ENCODE results near the gene LACC1. TPM values are rescaled to one million over a fixed set of nuclear protein-coding genes. Genes with fewer than 3 reads are reported as not detected.

Gene LACC1
- total RNA-seq, 1 donor from 2014 or later, result 6.3 TPM

DNA sequence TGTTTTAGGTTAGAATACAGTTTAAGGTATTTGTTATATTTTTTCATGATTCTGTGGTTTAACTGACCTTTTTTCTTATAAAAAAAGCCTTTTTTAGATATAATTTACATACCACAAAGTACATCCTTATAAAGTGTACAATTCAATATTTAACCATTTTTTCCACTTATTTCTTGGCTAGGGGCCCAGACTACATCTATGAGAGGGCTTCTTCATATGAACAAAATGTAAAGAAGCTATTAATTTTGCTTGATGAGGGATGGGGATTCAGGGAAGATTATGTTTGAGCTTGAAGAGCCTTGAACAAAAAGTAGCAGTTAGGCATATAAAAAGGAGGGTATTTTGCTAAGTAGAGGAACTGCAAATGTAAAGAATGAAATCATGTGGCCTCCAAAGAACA, 2.4 kb upstream of the LACC1 start:
- Histone ChIP-seq H3K27me3 (no peaks in the 10 kb centered on the region), H3K27ac (no peak overlapping the region), H3K4me1 (peaks cover 0 to 9% of the 10 kb centered on the region in 2 donors), H3K36me3 (no peaks in the 10 kb centered on the region), H3K9me3 (no peaks in the 10 kb centered on the region), H3K4me3 (no peak overlapping the region)
- TF ChIP-seq, protein P1, sequence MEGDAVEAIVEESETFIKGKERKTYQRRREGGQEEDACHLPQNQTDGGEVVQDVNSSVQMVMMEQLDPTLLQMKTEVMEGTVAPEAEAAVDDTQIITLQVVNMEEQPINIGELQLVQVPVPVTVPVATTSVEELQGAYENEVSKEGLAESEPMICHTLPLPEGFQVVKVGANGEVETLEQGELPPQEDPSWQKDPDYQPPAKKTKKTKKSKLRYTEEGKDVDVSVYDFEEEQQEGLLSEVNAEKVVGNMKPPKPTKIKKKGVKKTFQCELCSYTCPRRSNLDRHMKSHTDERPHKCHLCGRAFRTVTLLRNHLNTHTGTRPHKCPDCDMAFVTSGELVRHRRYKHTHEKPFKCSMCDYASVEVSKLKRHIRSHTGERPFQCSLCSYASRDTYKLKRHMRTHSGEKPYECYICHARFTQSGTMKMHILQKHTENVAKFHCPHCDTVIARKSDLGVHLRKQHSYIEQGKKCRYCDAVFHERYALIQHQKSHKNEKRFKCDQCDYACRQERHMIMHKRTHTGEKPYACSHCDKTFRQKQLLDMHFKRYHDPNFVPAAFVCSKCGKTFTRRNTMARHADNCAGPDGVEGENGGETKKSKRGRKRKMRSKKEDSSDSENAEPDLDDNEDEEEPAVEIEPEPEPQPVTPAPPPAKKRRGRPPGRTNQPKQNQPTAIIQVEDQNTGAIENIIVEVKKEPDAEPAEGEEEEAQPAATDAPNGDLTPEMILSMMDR (IDR thresholded peaks at IDR 0.05), result peak in 1 of 3 experiments; percentile 9
- intact Hi-C loops (cut with DNase I), result loop anchor here (10.0 kb wide), 1 partner anchor 1283 kb away; no protein-coding TSS in a partner anchor
- no peak for DNase-seq (ENCODE audit: low spot score in 2 of 2)

DNA sequence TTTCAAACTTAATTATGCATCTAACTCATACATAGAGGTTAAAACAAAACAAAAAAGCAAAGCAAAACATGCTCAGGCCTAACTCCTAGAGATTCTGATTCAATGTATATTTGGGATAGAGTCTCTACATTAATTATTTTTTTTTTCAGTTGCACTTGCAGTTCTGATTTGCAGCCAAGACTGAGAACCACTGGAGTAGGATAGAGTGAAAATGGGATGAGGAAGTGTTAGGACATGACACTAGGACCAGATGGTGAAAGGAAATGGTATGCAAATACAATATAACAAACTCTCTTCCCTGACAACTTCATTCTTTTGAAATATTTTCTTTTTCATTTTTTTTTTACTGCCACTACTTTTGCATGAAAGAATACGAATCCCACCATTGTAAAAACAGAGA, 1.9 kb upstream of the LACC1 start:
- intact Hi-C loops (cut with DNase I), result loop anchor here (10.0 kb wide), 1 partner anchor 1283 kb away; no protein-coding TSS in a partner anchor
- H3K36me3 ChIP-seq, result no peaks in the 10 kb centered on the region
- no peak for DNase-seq (ENCODE audit: low spot score in 2 of 2)

DNA sequence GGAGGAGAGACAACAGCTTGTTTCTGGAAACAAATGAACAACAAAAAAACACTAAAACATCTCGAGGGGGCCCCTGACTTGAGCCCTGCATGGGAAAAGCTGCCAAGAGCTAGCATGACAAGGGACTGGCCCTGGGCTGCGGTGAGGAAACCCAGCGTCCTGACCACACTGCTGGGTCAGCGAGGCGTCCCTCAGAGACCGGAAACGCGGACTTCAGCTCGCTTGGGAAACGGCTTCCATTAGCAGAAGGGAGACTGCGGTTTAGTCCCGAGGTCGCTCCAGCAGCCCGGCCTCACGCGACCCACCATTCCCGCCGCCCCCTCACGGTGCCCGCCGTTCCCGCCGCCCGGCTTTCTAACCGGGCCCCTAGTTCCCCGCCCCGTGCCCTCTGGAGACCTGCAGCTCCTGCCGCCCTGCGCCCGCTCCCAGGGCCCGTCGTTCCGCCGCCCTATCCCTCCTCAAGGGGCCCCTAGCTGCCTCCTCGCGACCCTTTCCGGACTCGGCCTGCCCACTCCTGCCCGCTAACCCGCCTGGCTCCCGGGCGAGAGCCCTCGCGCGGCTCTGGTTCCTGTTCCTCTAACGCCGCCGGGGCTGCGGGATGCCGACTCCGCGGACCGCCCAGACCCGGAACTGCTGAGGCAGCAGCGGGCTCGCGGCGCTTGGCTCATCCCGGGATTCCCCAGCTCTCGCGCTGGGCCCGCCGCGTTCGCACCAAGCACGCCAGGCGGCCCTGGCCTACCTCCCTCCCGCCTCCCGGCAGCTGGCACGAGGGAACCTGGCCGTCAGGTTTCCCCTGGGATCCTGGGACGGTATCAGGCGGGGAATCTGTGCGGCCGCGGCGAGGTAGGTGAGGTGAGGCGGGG, 581 bp upstream of the LACC1 start, which contains the start of gene CCDC122:
Gene CCDC122 (minus strand): TSS at position 849 of the 863 bp plus-strand sequence. CDS start 10,364 bp downstream, outside the sequence.
- TF ChIP-seq, protein P1 (IDR thresholded peaks at IDR 0.05), result no peak
- no peaks in the 10 kb centered on the region for H3K27me3 ChIP-seq
- no peaks in the 10 kb centered on the region for H3K9me3 ChIP-seq
- intact Hi-C loops (cut with DNase I), result loop anchor here (10.0 kb wide), 1 partner anchor 1284 kb away; no protein-coding TSS in a partner anchor
- H3K4me3 ChIP-seq, result peak within 1 kb of the TSS; percentile 87 to 93
- peak within 1 kb of the TSS; percentile 93 to 96 for H3K27ac ChIP-seq
- peak; percentile 27 to 90 for DNase-seq (ENCODE audit: low spot score in 2 of 2)
- no peaks in the 10 kb centered on the region for H3K36me3 ChIP-seq
- peaks cover 0 to 9% of the 10 kb centered on the region in 2 donors for H3K4me1 ChIP-seq

More for the DNA sequence above, 1.9 kb upstream of the LACC1 start:
- Histone ChIP-seq H3K9me3 (no peaks in the 10 kb centered on the region), H3K27ac (no peak overlapping the region), H3K27me3 (no peaks in the 10 kb centered on the region), H3K4me1 (peaks cover 0 to 9% of the 10 kb centered on the region in 2 donors), H3K4me3 (no peak overlapping the region)
- TF ChIP-seq, protein P1 (IDR thresholded peaks at IDR 0.05), result no peak

DNA sequence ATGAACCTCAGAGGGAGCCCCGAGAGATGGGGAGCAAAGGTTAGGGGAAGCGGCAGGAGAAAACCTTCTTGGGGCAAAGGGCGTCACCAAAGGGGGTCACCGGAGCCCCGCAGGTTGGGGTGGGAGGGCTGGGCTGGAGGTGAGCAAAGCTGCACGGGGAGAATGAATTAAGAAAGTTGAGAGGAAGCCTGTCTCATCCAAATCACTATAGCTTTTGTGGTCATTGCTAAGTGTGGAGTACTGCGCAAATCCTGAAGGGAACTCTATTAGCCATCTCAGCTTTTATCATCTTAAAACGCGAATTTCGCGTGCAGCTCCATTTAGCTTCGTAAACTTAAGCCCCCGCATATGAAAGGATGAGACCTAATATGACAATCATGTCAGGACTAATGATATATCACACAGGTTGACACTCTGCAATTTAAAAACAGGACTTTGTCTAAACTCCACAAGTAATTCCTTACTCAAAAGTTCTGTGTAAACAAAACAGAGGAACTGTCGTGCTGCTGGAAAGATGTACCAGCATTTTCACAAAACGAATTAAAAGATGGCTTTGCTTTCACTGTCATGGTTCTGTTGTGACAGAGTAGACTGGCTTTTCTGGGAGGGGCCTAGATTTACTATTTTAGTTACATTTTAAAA, 631 bp downstream of the LACC1 start:
- intact Hi-C loops (cut with DNase I), result no loop called here

DNA sequence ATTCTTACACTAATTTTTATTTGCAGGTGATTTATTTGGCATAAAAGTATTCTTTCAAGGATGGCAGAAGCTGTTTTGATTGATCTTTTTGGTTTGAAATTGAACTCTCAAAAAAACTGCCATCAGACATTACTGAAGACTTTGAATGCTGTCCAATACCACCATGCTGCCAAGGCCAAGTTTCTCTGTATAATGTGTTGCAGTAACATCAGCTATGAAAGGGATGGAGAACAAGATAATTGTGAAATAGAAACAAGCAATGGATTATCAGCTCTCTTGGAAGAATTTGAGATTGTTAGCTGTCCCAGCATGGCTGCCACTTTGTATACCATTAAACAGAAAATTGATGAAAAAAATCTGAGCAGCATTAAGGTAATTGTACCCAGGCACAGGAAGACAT, 1.2 kb downstream of the LACC1 start:
- no peaks in the 10 kb centered on the region for H3K27me3 ChIP-seq
- TF ChIP-seq, protein P1 (IDR thresholded peaks at IDR 0.05), result no peak
- no peaks in the 10 kb centered on the region for H3K9me3 ChIP-seq
- H3K36me3 ChIP-seq, result no peaks in the 10 kb centered on the region
- peaks cover 0 to 9% of the 10 kb centered on the region in 2 donors for H3K4me1 ChIP-seq
- no peak overlapping the region for H3K27ac ChIP-seq
- H3K4me3 ChIP-seq, result no peak overlapping the region
- intact Hi-C loops (cut with DNase I), result no loop called here
- DNase-seq (ENCODE audit: low spot score in 2 of 2), result no peak

More for the DNA sequence above, 631 bp downstream of the LACC1 start:
- Histone ChIP-seq H3K4me3 (peak overlapping the region; percentile 87 to 93), H3K36me3 (no peaks in the 10 kb centered on the region), H3K4me1 (peaks cover 0 to 9% of the 10 kb centered on the region in 2 donors), H3K27ac (peak overlapping the region; percentile 93 to 96), H3K9me3 (no peaks in the 10 kb centered on the region), H3K27me3 (no peaks in the 10 kb centered on the region)
- no peak for DNase-seq (ENCODE audit: low spot score in 2 of 2)
- TF ChIP-seq, protein P1 (IDR thresholded peaks at IDR 0.05), result no peak
